HG02623 (cell line): ENCODE data around the gene MRPL55.

Experiments used
- ATAC-seq: cut with Tn5 transposase; IDR thresholded peaks from one replicate; pipeline ENCODE4 v1.9.1; 2021; ENCODE audit warnings: moderate library complexity; ENCODE audit not compliant: unreplicated experiment

The MRPL55 gene

DNA sequence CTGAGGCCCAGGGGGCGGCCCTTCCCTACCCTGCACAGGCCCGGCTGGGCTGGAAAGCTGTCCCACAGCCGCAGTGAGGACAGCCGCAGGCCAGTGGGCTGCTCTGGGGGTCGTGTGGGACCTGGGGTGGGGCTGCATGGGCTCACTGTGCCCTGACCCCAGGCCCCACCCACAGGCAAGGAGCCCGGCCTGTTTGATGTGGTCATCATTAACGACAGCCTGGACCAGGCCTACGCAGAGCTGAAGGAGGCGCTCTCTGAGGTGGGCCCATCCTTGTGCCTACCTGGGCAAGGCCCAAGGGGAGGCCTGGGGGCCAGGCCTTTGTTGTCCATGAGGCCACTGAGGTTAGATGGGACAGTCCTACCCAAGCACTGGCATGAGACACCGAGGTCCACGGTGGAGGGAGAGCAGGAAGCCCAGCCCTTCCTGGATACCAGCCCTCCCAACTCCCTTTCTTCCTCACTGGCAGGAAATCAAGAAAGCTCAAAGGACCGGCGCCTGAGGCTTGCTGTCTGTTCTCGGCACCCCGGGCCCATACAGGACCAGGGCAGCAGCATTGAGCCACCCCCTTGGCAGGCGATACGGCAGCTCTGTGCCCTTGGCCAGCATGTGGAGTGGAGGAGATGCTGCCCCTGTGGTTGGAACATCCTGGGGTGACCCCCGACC lies 39.2 kb upstream of the MRPL55 start:
- ATAC-seq = no peak

DNA sequence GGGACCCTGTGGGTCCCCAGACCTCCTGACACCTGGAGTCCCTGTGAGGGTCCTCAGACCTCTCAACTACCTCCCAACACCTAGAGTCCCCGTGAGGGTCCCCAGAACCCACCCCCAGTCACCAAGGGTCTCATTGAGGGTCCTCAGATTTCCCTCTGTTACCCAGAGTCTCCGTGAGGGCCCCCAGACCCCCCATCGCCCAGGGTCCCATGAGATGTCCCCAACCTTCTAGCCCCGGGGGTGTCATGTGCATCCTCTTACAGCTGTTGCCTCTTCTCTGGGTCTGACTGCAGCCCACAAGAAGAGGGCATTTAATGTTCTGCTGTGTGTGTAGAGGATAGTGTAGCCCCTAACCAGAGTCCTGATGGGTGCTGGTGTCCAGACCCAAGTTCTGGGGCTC lies 38.7 kb upstream of the MRPL55 start:
- no peak for ATAC-seq

DNA sequence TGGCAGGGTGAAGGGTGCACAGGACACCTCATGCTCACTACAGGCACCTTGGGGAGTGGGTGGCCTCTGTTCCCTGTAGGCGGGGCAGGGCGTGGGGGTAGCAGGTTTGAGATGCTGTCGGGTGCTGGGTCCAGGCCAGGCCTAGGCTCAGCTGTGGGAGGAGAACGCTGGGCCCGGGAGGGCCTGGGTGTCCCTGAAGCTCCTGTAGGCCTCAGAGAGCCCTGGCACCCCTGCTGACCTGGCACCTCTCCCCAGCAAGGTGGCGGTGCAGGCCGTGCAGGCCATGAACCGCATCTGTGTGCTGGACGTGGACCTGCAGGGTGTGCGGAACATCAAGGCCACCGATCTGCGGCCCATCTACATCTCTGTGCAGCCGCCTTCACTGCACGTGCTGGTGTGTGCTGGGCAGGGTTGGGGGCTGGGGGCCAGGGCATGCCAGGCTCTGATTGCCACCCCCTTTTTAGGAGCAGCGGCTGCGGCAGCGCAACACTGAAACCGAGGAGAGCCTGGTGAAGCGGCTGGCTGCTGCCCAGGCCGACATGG lies 38.1 kb upstream of the MRPL55 start:
- no peak for ATAC-seq

DNA sequence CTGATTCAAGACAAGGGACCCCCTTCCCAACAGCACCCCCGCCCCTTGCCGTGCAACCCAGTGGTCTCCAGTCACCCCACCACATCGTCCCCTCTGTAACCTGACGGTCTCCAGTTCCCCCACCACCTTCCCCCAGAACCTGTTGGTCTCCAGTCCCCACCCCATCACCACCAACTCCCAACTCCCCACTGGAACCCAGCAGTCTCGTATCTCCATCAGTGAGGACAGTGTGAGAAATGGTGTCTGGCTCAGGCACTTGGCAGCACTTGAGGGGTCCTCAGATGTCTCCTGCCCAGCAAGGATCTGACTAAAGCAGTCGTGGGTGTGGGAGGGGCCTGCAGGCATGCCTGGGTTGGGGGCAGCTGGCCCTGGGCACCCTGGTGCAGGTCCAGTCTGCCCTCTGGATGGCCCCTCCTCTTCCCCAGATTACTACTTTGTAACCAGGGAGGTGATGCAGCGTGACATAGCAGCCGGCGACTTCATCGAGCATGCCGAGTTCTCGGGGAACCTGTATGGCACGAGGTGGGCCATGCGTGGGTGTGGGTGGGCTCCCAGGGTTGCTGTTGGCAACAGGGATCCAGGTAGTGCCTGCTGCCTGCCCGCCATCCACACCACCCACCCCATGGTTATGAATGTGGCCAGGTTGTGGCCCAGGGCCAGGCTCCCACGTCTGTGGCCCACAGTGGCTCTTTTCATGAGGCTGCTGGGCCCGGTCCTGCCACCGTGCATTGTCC lies 37.5 kb upstream of the MRPL55 start:
- no peak for ATAC-seq

DNA sequence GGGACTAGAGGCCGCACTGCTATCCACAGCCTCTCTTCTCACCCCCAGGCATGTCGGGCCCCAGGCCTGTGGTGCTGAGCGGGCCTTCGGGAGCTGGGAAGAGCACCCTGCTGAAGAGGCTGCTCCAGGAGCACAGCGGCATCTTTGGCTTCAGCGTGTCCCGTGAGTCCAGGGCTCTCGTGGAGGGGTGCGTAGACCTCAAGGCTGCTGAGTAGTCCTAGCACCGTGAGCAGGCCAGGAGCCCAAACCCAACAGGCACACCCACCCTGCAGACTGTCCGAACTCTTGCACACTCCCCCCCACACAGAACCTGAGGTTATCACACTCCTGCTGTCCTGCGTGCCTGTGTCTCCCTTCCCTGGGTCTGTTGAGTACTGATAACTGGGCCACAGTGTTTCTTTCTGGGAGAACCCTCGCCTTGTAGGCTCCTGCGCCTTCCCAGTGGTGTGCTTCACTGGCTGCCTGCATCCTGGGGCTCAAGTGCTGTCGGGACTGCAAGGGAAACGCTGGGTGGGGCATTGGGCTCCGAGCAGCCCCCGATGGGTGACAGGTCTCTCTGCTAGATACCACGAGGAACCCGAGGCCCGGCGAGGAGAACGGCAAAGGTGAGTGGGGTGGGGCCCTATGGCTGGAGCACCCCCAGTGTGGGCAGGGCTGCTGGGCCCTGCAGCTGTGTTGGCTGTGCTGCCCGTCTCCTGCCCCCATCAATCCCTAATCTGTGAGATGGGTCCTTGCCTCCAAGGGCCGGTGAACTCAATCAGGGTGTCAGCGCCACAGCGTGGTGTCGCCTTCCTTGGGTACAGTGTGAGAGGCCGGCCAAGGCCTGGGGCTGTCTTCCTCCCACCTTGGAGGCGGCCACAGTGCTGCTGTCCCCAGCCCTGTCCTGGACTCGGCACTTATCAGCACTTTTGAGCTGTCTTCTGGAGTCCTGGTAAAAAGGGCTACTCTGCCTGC lies 36.6 kb upstream of the MRPL55 start:
- no peak for ATAC-seq

DNA sequence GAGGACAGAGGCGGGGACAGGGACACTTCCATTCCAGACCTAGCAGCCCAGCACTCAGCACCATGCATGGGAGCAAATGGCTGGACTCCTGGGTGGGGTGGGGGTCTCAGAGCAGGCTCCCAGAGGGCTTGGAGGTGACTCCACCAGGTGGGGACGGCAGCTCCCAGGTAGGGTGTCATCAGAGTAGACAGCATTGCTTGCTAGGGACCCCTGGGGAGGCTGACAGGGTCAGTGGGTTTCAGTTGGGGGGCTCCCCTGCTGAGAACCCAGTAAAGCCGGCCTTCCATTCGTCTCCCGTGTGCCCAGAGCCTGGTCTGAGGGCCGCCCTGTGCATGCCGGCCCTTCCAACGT lies 35.9 kb upstream of the MRPL55 start:
- no peak for ATAC-seq

DNA sequence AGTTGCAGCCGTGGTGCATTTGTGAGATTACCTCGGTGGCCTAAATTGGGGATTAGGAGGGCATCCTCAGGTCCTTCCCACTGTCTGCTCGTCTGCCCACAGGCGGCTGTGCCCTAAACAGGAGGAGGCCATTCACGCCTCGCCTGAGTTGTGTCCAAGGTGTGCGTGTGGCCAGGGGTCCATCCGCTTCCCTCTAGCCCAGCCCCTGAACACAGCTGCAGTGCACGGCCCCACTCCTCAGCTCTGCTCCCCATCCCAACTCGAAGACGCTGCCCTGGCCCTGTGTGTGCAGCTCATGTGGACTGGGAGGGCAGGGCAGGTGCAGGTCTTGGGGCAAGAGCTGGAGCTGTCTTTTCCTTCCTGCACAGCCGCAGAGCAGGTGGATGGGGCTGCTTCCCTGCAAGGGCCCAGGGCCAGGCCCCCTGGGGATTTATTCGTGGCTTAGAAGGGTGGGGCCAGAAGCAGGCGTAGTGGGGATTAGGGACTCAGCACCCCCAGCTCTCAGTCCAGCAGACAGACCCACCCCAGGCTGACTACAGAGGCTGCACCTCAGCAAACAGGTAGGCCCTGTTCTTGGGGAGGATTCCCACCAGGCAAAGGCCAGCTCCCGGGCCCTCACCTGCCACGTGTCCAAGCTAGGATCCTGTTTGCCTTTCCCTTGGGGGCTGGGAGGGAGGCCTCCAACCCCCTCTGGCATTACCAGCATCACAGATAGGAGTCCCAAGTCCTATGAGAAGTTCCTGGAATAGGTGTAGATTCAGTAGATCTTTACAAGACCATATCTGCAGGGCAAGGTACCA lies 35.3 kb upstream of the MRPL55 start:
- ATAC-seq = no peak

DNA sequence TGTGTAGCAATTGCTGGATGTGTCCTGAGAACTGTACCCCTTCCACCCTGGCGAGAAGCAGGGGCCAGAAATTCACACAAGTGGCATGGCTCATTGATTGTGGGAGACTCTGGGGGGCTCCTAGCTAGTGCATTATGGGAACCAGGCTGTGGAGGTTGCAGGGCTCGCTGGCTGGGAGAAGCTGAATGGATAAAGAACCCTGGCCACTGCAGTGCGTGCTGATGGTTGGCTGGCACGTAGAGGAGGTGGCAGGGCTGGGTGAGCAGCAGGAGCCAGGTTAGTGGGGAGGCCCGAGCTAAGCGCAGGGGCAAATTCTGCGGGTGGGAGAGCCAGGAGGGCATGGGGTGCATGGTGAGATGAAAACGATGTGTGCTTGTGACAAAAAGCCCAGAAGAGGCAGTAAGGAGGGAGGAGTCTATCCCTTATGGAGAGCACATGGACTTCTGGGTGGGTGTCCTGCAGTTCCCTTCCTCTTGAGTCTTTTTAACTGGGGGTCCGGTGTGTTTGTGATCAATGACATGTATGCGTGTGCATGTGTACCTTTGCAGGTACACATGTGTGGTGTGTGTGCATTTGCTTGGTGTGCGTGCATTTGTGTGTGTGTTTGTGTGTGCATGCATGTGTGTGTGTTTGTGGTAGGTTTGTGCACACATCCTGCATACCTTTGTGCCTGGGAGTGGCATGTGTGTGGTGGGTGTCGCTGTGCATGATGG lies 34.5 kb upstream of the MRPL55 start:
- ATAC-seq = no peak

DNA sequence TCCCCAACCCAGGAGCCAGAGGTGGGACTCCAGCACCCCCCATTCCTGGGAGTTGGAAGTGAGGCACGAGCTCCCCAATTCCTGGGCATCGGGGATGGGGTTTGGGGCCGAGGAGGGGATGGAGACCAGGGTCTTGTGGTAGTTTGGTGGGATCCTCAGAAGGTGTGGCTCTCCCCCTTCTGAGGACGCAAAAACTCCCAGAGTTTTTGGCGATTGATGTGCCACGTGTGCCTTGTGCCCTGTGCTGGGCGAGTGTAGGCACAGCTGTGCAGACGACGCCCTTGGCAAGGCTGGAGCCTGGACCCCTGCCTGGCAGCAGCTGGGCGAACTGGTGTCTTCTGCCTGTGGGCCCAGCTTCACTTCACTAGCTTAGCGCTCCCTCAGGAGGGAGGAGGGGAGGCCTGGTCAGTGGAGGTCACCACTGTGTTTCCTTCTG lies 33.6 kb upstream of the MRPL55 start:
- ATAC-seq = no peak

DNA sequence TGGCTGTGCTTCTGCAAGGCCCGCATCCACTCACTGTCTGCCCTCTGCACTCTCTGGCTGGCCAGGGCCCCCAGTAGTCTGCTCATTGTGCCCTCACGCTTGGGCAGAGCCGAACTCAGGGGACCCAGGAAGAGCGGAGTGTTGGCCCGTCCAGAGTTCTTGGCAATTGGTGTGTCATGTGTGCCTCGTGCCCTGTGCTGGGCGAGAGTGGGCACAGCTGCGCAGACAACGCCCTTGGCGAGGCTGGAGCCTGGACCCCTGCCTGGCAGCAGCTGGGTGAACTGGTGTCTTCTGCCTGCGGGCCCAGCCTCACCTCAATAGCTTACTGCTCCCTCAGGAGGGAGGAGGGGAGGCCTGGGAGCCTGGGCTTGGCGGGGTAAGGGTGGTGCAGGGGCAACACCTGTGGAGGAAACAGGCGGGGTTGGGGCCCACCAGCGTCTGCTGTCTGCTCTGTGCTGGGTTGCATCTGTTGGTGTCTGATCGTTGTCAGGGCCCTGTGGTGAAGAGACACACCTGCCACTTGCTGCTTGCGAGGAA lies 33.1 kb upstream of the MRPL55 start:
- ATAC-seq = no peak

DNA sequence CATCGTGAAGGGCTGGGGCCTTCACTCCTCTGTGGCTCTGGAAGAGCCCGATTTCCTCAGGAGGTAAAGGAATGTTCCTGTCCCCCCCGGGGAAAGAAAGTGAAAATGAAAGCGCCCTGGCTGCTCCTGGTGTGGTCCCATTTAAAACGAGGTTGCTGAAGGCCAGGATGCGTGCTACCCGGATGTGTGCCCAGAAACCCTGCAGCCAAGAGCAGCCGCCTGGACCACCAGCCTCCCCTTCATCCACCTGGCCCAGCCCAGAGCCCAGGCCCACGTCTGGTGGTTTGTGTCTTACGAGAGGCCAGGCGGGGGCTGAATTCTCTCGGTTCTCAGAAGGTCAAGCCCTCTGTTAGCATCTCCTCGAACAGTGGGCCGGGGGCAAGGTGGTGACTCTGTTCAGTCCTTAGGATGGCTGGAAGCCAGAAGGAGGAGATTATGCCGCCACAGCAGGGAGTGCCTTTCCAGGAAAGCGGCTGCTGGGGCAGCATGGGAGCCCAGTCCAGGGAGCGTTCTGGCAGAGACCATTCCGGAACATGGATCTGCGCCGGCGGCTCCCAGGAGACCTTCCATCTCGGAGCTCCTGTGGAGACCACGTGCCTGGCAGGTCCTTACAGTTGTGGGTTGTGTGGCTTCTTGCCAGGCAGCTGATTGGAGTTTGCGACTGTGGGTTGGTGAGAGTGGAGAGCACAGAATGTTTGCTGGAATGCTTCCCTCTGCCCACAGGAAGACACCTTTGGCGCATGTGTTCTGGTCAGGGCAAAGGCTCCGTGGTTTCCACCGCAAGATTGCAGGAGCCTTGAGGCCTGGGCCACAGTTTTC lies 32.3 kb upstream of the MRPL55 start:
- no peak for ATAC-seq

DNA sequence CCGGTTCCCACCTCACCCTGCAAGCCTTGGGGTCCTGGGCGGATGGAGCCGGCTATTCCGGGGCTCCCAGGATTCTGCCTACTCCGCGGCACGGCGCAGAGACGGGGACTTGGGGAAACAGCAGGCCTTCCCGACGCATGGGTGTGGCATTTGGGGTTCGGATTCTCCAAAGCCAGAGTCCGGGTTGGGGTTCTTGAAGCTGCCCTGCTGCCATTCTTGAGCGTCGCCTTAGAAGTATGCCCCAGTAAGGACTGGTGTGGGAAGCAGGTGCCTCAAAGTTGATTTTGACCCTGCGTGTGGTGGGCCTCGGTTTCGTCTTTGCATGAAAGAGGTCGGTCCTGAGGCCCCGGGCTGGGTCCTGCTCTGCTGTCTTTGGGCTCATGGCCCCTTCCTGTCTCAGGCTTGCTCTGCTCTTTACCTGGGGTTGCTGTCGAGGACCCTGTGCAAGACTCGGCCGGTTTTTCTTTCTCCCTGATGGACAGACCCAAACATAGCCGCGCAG lies 31.7 kb upstream of the MRPL55 start:
- ATAC-seq = no peak

DNA sequence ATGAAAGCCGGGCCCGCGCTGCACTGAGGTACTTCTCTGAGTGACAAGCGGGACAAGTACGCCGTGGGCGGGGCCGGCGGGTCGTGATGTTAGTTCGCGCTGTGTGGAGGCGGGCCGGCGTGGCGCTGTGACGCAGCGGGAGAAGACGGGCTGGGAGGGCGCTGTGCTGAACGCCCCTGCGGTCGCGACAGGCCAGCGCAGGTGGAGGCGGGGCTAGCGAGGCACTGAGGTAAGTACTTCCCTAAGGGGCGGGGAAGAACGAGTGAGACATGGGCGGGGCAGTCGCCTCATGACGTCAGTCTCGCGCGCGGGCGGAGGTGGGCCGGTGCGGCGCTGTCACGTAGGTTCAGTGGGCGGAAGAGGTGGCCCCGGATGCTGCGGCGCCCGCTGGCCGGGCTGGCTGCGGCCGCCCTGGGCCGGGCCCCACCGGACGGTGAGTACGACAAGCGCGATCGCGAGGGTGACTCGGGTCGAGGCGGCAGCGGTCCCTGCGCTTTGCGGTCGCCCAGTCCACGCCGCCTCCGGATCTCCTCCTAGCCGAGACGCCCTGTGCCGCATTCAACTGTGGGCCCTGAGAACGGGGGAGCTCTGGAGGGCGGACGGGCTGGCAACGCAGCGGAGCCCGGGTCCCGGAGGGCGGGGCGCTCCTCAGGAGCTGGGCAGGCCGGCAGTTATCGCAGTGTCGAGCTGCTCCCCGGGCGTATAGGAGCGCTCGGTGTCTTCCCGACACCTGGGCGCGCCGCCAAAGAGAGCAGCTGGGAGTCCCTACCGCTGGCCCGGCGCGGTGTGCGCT lies 31.0 kb upstream of the MRPL55 start, which contains the start of gene GUK1:
Gene GUK1 (plus strand): TSS at position 349 of the 793 bp plus-strand sequence. CDS start 24 bp downstream, at position 373.
- ATAC-seq = peak; percentile 91

DNA sequence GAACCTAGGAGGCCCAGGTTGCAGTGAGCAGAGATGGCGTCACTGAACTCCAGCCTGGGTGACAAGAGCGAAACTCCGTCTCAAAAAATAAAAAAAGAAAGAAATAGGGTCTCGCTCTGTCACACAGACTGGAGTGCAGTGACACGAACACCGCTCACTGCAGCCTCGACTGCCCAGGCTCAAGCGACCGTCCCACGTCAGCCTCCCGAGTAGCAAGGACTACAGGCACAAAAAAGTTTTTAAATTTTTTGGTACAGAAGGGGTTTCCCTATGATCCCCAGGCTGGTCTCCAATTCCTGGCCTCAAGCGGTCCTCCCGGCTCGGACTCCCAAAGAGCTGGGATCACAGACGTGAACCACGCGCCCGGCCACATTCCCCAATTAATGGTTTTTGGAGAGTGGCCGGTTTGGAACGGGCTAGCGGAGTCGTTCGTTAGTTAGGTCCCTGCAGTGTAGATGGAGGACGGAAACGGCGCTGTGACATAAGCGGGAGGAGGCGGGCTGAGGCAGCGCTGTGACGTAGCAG lies 30.4 kb upstream of the MRPL55 start:
- ATAC-seq = no peak

DNA sequence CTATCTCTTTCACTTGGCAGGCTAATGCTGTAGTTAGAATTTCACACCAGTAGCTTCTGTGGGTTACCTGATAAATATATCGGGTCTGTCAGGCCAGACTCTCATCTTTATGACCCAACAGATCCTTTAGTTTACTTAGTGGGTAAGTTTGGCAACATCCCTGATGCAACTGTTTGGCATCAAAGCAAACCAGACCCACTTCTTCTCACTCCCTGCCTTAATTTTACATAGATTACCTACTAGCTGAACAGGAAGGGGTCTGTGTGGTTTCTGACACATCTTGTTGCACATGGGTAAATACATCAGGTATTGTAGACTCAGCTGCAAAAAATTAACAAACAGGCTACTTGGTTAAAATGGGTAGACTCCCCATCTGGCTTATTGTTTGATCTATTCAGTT lies 27.8 kb upstream of the MRPL55 start:
- no peak for ATAC-seq

DNA sequence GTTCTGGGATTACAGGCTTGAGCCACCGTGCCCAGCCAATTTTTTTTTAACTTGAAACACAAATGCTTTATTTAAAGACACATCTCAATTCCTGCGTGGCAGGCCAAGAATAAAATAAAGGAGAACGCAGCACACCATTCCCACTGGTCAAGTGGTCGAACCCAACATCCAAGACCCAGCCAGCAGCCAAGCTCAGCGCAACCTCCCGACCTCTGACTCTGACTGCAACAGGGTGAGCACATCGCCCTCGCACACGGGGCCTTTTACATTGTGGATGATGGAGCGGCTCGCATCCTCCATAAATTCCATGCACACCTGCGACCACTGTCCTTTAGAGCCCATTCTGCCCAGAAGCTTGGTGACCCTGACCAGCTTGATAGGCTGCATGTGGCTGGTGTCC lies 25.5 kb upstream of the MRPL55 start:
- ATAC-seq = no peak

DNA sequence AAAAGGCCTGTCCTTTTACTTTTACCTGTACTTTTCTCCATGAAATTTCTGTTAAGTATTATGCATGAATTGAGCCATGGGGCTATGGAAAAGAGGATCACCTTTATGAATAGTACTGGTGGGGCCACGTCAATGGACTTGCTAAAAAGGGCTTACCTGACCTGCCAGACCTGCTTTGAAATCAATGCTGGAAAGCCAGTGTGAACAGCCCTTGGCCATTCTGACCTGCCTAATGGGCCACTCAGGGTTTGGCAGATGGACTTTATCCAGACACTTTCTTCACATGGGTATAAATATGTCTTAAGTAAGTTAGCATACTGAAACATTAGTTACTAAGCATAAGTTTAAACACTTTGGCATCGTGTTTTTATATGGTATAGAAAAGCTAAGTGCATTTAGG lies 22.7 kb upstream of the MRPL55 start:
- ATAC-seq = no peak
